Memory B cell (primary cell): ENCODE results near the gene FGD4.
"Not testable (repeated sequence)": the region's sequence is repeated elsewhere in the genome, so short reads cannot be mapped to it uniquely, and the experiment has no call there.

ENCODE experiments used
- ATAC-seq: fragments of 150-1000 bp; cut with Tn5 transposase; 2 replicates; pipeline ENCODE4 v1.10.0; 2021; ENCODE audit warnings: low read depth, mild to moderate bottlenecking, moderate library complexity
- DNase-seq, 2 donors: peaks; one replicate each; pipeline ENCODE4 v3.0.0; 2022; ENCODE audit warnings: low spot score in 2 of 2
- H3K27ac Mint-ChIP-seq: one replicate; pipeline ENCODE4 v1.8.0; 2022; ENCODE audit warnings: mild to moderate bottlenecking, moderate library complexity, mixed read lengths
- H3K27me3 Mint-ChIP-seq: one replicate; pipeline ENCODE4 v1.8.0; 2022; ENCODE audit warnings: mixed read lengths
- H3K36me3 Mint-ChIP-seq: one replicate; pipeline ENCODE4 v1.8.0; 2022; ENCODE audit warnings: mild to moderate bottlenecking, mixed read lengths
- H3K4me1 Mint-ChIP-seq: one replicate; pipeline ENCODE4 v1.8.0; 2022; ENCODE audit warnings: mixed read lengths
- H3K4me3 Mint-ChIP-seq: one replicate; pipeline ENCODE4 v1.8.0; 2022; ENCODE audit warnings: mild to moderate bottlenecking, moderate library complexity, mixed read lengths
- H3K9me3 Mint-ChIP-seq: one replicate; pipeline ENCODE4 v1.8.0; 2022; ENCODE audit warnings: mixed read lengths

FGD4 gene

GRCh38 chr12:32517966-32518365, 118.6 kb downstream of the FGD4 start:
- Mint-ChIP-seq H3K4me1 (peaks cover 13% of the 10 kb centered on the region), H3K27ac (no peak overlapping the region), H3K4me3 (no peak overlapping the region), H3K9me3 (no peaks in the 10 kb centered on the region), H3K27me3 (no peaks in the 10 kb centered on the region), H3K36me3 (no peaks in the 10 kb centered on the region)
- no peak for DNase-seq
- ATAC-seq = no peak

DNA sequence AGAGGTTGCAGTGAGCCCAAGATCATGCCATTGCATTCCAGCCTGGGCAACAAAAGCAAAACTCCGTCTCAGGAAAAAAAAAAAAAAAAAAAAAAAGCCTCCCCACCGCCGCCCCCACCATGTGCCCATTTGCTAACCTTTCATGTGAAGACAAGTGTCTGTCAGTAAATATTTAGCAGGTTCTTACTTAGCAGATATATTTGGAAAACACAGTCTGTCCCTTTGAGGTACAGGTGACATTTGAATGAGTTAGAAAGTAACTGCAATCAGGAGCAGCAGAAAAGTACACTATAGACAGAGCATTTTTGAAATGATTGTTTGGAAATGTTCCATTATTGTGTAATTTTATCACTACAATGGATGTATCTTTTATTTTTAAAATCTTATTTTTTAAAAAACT, 119.7 kb downstream of the FGD4 start:
- H3K9me3 Mint-ChIP-seq = no peaks in the 10 kb centered on the region
- DNase-seq = no peak
- no peaks in the 10 kb centered on the region for H3K27me3 Mint-ChIP-seq
- ATAC-seq = no peak
- H3K36me3 Mint-ChIP-seq = no peaks in the 10 kb centered on the region
- H3K4me1 Mint-ChIP-seq = peaks cover 19% of the 10 kb centered on the region
- H3K27ac Mint-ChIP-seq = no peak overlapping the region
- no peak overlapping the region for H3K4me3 Mint-ChIP-seq

GRCh38 chr12:32522331-32523221, 123.2 kb downstream of the FGD4 start:
- H3K27ac Mint-ChIP-seq = peak overlapping the region; percentile 28
- H3K4me1 Mint-ChIP-seq = peaks cover 19% of the 10 kb centered on the region
- ATAC-seq (peak; percentile 75), DNase-seq (no peak)
- H3K27me3 Mint-ChIP-seq = no peaks in the 10 kb centered on the region
- no peaks in the 10 kb centered on the region for H3K36me3 Mint-ChIP-seq
- no peaks in the 10 kb centered on the region for H3K9me3 Mint-ChIP-seq
- H3K4me3 Mint-ChIP-seq = peak overlapping the region; percentile 59

GRCh38 chr12:32525802-32526201, 126.4 kb downstream of the FGD4 start:
- H3K27me3 Mint-ChIP-seq, H3K9me3 Mint-ChIP-seq, H3K36me3 Mint-ChIP-seq, DNase-seq, ATAC-seq, H3K4me3 Mint-ChIP-seq, H3K27ac Mint-ChIP-seq: not testable (repeated sequence)
- peaks cover 17% of the 10 kb centered on the region for H3K4me1 Mint-ChIP-seq

- not testable (repeated sequence) for H3K27me3 Mint-ChIP-seq, ATAC-seq, H3K36me3 Mint-ChIP-seq, H3K9me3 Mint-ChIP-seq, H3K4me3 Mint-ChIP-seq, H3K27ac Mint-ChIP-seq, DNase-seq
- H3K4me1 Mint-ChIP-seq = peaks cover 16% of the 10 kb centered on the region
Observed at GRCh38 chr12:32526343-32526742, 127.0 kb downstream of the FGD4 start.

GRCh38 chr12:32532422-32532821, 133.1 kb downstream of the FGD4 start:
- ATAC-seq (no peak), DNase-seq (no peak)
- Mint-ChIP-seq H3K36me3 (no peaks in the 10 kb centered on the region), H3K27me3 (peaks cover under 1% of the 10 kb centered on the region), H3K4me3 (no peak overlapping the region), H3K4me1 (peaks cover 14% of the 10 kb centered on the region), H3K9me3 (no peaks in the 10 kb centered on the region), H3K27ac (no peak overlapping the region)

GRCh38 chr12:32532951-32533350, 133.6 kb downstream of the FGD4 start:
- DNase-seq (no peak), ATAC-seq (peak; percentile 26)
- H3K36me3 Mint-ChIP-seq = no peaks in the 10 kb centered on the region
- no peak overlapping the region for H3K4me3 Mint-ChIP-seq
- H3K4me1 Mint-ChIP-seq = peaks cover 15% of the 10 kb centered on the region
- no peaks in the 10 kb centered on the region for H3K9me3 Mint-ChIP-seq
- no peak overlapping the region for H3K27ac Mint-ChIP-seq
- peaks cover 2% of the 10 kb centered on the region for H3K27me3 Mint-ChIP-seq

GRCh38 chr12:32533506-32533905, 134.1 kb downstream of the FGD4 start:
- H3K4me3 Mint-ChIP-seq, H3K27me3 Mint-ChIP-seq, H3K27ac Mint-ChIP-seq, H3K9me3 Mint-ChIP-seq, ATAC-seq, DNase-seq, H3K36me3 Mint-ChIP-seq: not testable (repeated sequence)
- peaks cover 15% of the 10 kb centered on the region for H3K4me1 Mint-ChIP-seq

DNA sequence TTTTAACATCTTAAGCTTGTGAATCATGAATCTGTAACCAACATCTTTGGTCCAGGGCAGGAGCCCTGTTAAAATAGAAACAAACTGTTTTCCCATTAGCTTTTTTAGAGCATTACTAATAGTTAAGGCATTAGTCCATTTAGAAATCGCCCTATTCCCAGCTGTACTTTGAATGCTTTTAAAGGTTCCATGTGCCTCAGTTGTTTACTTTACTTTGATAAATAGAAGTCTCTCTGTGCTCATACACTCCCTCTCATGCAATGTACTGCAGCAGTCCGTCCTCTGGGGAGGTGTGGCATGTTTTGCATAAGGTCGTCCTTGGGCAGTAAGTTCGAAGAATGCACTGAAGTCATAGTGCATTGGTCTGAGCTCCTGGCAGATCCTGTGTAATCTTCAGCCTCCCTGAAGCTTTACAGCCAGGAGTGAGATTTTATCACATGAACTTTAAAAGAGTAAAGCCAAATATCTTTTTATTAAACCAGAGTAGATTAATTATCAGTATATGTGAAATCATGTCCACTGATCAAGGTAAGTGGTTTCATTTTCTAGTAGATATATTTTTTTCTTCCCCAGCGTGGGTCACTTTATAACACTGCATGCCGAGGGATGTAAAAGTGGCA, 134.7 kb downstream of the FGD4 start:
- Mint-ChIP-seq H3K9me3 (no peaks in the 10 kb centered on the region), H3K36me3 (no peaks in the 10 kb centered on the region), H3K4me1 (peaks cover 15% of the 10 kb centered on the region), H3K27ac (peak overlapping the region; percentile 64), H3K4me3 (peak overlapping the region; percentile 85), H3K27me3 (peaks cover 3% of the 10 kb centered on the region)
- peak; percentile 72 for ATAC-seq
- DNase-seq = no peak

GRCh38 chr12:32534698-32535097, 135.3 kb downstream of the FGD4 start:
- DNase-seq (no peak), ATAC-seq (no peak)
- peak overlapping the region; percentile 85 for H3K4me3 Mint-ChIP-seq
- peaks cover 15% of the 10 kb centered on the region for H3K4me1 Mint-ChIP-seq
- no peaks in the 10 kb centered on the region for H3K36me3 Mint-ChIP-seq
- peak overlapping the region; percentile 64 for H3K27ac Mint-ChIP-seq
- no peaks in the 10 kb centered on the region for H3K9me3 Mint-ChIP-seq
- peaks cover 3% of the 10 kb centered on the region for H3K27me3 Mint-ChIP-seq

DNA sequence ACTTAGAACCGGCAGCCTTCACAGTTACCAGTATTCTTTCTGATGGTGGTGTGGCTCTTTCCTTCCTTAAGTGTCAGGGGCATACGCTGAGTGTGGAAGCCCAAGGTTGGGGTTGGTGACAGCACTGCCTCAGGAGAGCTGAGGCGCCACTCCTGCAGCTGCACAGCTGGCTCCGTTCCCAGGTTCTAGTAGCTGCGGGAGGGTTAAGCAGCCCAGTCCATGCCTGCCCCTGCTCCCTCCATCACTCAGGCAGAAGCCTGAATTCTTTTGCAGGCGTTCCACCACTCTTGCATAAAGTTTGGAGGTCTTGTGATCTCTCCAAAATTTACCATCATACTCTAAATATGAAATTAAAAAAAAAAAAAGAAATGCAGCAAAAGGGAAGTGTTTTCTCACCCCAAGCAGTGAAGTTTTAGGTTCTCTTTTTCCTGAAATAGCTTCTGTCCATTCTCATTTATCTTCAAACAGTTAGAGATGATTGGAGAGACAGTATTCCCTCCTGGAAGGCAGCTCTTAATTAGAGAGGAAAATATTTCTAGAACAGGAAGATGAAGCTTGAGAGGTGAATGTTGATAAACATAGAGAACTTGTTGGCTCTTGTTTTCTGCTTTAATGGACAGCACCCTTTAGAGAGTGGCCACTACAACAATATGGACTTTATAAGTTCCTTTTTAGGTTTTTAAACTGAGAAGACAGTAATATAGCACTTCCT, 136.1 kb downstream of the FGD4 start:
- ATAC-seq (peak; percentile 68), DNase-seq (no peak)
- H3K36me3 Mint-ChIP-seq = no peaks in the 10 kb centered on the region
- peaks cover 3% of the 10 kb centered on the region for H3K27me3 Mint-ChIP-seq
- H3K27ac Mint-ChIP-seq = peak overlapping the region; percentile 64
- no peaks in the 10 kb centered on the region for H3K9me3 Mint-ChIP-seq
- H3K4me1 Mint-ChIP-seq = peaks cover 15% of the 10 kb centered on the region
- H3K4me3 Mint-ChIP-seq = peak overlapping the region; percentile 85

DNA sequence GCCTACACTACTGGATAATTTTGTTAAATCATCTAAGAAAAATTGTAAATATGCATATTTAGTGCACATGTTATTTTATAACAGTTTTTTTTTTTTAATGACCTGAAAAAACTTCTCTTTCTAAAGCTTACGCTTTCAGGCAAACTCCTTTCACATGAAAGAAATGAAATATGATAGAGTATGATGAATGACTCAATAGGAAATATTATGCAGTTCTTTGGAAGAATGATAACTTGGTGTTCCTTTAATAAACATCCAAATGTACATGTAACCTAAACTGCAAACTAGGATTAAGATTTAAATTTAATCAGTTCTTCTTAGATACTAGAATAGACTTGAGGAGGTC, 136.6 kb downstream of the FGD4 start:
- no peak for DNase-seq
- H3K9me3 Mint-ChIP-seq = no peaks in the 10 kb centered on the region
- no peak for ATAC-seq
- peaks cover 3% of the 10 kb centered on the region for H3K27me3 Mint-ChIP-seq
- H3K4me3 Mint-ChIP-seq = no peak overlapping the region
- H3K36me3 Mint-ChIP-seq = no peaks in the 10 kb centered on the region
- H3K27ac Mint-ChIP-seq = no peak overlapping the region
- peaks cover 15% of the 10 kb centered on the region for H3K4me1 Mint-ChIP-seq

DNA sequence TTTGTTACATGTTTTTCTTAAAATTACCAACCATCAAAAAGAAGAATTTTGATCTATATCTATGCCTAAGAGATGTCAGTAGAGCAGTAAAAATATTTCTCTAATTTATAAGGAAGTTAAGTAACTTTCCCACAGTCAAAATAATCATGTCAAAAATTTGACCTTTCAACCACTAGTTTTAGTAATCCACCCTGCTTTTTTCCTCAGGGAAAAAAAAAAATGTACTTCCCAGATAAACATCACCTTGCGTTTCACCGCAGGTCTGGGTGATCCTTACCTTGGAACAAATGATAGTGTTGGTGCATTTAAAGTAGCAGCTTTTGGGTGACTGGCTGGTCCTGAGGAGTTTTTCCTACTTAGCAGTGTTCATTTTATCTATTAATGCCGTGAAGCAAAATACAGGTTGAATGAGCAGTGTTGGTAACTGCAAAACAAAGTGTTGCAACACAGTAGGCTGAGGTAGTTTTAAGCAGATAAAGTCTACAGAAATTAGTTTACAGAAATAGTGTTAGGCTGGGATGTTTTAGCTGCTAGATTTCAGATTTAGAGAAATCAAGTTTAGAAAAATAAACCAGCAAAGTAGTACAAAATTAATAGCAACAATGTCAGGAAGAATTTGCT, 142.5 kb downstream of the FGD4 start:
- no peak overlapping the region for H3K27ac Mint-ChIP-seq
- H3K9me3 Mint-ChIP-seq = no peaks in the 10 kb centered on the region
- H3K36me3 Mint-ChIP-seq = no peaks in the 10 kb centered on the region
- H3K4me3 Mint-ChIP-seq = no peak overlapping the region
- peaks cover 7% of the 10 kb centered on the region for H3K4me1 Mint-ChIP-seq
- ATAC-seq (no peak), DNase-seq (no peak)
- H3K27me3 Mint-ChIP-seq = peaks cover 3% of the 10 kb centered on the region
